Epithelial cell of prostate (primary cell): Measurements from ENCODE around the gene TGFBR2.

Experiments used
- DNase-seq: peaks from one replicate; pipeline ENCODE4 v3.0.0-alpha.2; 2011; ENCODE audit warnings: low read depth, low spot score
- H3K27ac ChIP-seq: fragments of 450-650 bp; 2 replicates; pipeline ENCODE4 v1.5.1; 2017; ENCODE audit warnings: mild to moderate bottlenecking

Gene TGFBR2

GRCh38 chr3:30648670-30649357 is 42.4 kb downstream of the TGFBR2 start:
- no peak for DNase-seq
- no peak overlapping the region for H3K27ac ChIP-seq

GRCh38 chr3:30649572-30650318 is 43.3 kb downstream of the TGFBR2 start:
- DNase-seq = no peak

GRCh38 chr3:30650348-30650995 is 44.1 kb downstream of the TGFBR2 start:
- DNase-seq = no peak
- no peak overlapping the region for H3K27ac ChIP-seq

More at GRCh38 chr3:30649572-30650318, 43.3 kb downstream of the TGFBR2 start:
- no peak overlapping the region for H3K27ac ChIP-seq

- H3K27ac ChIP-seq = peak overlapping the region; percentile 35
- no peak for DNase-seq
Measured at GRCh38 chr3:30654269-30654668, 47.9 kb downstream of the TGFBR2 start.

DNA sequence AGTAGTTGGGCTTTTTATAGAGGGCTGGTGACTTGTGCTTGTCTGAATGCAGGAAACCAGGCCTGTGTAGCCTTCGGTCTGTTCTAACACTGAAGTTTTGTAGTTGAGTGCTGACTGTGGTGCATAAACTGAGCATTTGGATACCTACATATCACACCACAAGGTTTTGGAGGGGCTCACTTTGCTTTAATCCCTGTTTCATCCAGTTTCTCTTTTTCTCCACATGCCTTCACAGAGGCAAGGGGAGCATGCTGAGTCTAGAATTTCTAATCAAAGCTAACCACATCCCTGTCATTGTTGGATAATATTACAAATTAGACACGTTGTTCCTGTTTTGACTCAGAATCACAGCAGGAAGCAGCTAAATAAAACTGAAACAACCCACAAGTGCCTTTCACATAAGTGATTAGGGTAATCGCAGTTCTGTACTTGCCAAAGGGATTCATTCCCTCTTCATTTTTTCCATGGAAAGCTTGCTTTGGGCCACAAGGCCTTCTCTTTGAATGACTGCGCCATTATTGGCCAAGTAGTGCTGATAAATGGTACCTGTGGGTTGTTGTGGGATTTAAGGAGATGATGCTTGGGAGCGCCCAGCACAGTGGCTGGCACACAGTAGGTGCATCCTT is 48.9 kb downstream of the TGFBR2 start:
- peak overlapping the region; percentile 35 for H3K27ac ChIP-seq
- peak; percentile 8 for DNase-seq

- no peak for DNase-seq
- H3K27ac ChIP-seq = peak overlapping the region; percentile 84
Measured at GRCh38 chr3:30656624-30657141, 50.3 kb downstream of the TGFBR2 start.

DNA sequence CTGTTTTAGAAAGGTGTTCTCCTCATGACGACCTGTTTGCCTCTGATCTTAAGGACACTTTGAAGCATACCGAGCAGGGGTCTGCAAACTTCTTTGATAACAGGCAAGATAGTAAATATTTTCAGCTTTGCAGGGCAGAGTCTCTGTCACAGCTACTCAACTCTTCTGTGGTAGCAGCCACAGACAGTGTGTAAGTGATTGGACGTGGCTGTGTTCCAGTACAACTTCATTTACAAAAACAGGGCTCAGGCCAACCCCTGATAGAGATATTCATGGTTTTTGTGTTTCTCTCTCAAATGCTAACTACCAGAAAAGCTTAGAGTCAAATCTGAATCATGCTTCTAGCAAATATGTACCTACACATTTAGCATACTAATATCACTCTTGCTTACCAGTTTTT is 51.5 kb downstream of the TGFBR2 start:
- H3K27ac ChIP-seq = peak overlapping the region; percentile 84
- DNase-seq = no peak

- peak; percentile 24 for DNase-seq
- H3K27ac ChIP-seq = peak overlapping the region; percentile 84
Measured at GRCh38 chr3:30658328-30659052, 52.1 kb downstream of the TGFBR2 start.

DNA sequence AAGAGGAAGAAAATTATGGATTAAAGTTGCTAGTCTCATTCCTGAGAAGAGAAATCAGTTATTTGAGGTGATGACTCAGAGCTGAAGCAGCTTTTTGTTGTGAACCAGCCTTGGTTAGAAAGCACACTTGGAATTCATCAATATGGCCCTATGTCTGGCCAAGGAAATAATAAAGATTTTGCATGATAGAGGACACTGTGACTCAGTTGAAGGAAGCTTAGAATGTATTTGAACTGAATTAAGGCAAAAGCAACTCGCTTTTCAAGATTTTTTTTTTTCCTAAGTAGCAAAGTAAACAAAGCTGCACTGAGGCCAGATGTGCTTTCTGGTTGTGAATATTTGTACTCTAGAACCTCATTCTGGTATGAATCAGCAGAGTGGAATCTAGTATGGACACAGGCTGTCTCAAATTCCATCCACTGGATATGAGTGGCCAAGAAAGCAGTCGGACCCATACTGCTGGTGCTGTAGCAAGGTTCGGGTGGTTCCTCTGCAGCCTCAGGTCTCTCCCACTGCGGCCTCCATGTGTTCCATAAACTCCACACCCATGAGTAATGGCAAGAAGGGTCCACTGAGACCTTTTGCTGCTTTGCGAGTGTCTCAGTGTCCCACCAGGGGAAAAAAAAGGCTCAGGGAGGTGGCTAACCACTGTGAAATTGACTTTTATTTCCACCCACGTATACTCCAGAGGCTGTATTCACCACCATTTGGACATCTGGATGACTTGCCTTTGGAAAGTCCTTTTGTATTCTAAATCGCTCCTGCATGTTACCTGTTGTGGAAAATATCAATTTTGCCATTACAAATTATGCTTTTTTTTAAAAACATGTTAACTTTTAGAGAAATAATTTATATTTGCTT is 53.1 kb downstream of the TGFBR2 start:
- peak; percentile 68 for DNase-seq

GRCh38 chr3:30660136-30660535 is 53.7 kb downstream of the TGFBR2 start:
- peak overlapping the region; percentile 84 for H3K27ac ChIP-seq
- no peak for DNase-seq

More for the DNA sequence above, 53.1 kb downstream of the TGFBR2 start:
- H3K27ac ChIP-seq = peak overlapping the region; percentile 84

DNA sequence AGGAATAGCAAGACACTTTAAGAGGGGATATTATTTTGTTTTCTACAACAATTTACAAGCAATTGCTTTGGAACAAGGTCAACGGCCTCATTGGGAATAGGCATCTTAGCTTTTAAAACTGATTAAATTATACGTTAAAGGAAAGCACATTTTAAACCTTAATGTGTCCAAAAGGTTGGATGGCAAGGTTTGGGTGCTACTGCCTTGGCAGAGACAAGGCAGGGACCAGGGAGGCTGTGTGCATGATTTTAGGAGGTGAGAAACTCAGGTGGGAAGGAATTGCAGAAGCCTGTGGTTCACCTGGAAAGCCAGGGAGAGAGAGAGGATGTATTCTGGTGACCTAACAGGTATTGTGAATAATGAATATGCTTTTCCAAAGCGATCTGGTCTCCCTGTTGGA is 54.3 kb downstream of the TGFBR2 start:
- H3K27ac ChIP-seq = peak overlapping the region; percentile 12

GRCh38 chr3:30661098-30661873 is 54.9 kb downstream of the TGFBR2 start:
- no peak for DNase-seq
- peak overlapping the region; percentile 12 for H3K27ac ChIP-seq

More for the DNA sequence above, 54.3 kb downstream of the TGFBR2 start:
- no peak for DNase-seq

DNA sequence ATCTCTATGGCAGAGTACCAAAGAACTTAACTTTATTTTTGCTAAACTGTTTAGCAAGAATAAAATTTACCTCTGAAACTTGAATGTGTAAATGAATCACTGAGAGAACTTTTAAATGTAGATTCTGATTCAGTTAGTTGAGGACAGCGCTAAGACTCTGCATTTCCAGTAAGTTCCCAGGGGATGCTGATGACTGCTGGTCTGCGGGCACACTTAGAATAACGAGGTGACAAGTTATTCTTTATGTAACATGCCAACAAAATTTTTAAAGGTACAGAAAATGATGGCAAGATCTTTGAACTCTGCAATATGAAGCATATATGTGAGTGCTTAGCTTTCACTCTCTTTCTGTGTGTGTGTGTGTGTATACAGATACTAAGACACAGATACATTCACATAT is 56.4 kb downstream of the TGFBR2 start:
- no peak overlapping the region for H3K27ac ChIP-seq
- DNase-seq = no peak

DNA sequence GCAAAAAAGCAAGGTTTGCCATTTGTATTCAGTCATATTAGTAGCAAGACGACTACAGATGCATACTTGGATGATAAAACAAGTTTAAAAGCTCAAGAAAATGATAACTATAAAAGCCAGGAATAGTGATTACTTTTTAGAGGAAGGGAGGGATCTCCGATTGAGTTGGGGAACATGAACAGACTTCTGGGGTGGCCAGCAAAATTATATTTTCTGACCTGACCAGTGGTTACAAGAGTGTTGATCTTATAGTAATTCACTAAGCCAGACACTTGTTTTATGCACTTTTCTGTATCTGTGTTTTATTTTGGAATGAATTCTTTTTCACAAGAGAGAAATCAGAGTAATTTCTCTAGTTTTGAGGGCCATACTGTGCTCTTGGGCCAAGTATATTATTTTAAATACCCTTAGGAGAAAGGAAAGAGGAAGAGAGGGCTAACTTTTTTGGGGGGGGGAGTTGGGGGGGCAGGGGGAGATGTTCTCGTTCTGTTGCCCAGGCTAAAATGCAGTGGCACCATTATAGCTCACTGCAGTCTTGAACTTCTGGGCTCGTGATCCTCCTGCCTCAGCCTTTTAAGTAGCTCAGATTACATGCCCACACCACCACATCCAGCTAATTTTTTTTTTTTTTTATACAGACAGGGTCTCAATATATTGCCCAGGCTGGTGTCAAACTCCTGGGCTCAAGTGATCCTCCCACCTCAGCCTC is 57.3 kb downstream of the TGFBR2 start:
- no peak for DNase-seq
- no peak overlapping the region for H3K27ac ChIP-seq

GRCh38 chr3:30664459-30664858 is 58.1 kb downstream of the TGFBR2 start:
- no peak for DNase-seq
- H3K27ac ChIP-seq = no peak overlapping the region

GRCh38 chr3:30664884-30665283 is 58.5 kb downstream of the TGFBR2 start:
- no peak overlapping the region for H3K27ac ChIP-seq
- no peak for DNase-seq

- DNase-seq = no peak
- H3K27ac ChIP-seq = no peak overlapping the region
Measured at GRCh38 chr3:30665539-30665938, 59.1 kb downstream of the TGFBR2 start.
